ENCODE data around the gene SOCS4. TPM values are rescaled to one million over a fixed set of nuclear protein-coding genes. Genes with fewer than 3 reads are reported as not detected.
A peak's percentile ranks its signal among the peaks of the same experiment; 100 is the strongest.

SOCS4 gene
- total RNA-seq, 1 experiment from 2014 or later: 32.6 TPM

DNA sequence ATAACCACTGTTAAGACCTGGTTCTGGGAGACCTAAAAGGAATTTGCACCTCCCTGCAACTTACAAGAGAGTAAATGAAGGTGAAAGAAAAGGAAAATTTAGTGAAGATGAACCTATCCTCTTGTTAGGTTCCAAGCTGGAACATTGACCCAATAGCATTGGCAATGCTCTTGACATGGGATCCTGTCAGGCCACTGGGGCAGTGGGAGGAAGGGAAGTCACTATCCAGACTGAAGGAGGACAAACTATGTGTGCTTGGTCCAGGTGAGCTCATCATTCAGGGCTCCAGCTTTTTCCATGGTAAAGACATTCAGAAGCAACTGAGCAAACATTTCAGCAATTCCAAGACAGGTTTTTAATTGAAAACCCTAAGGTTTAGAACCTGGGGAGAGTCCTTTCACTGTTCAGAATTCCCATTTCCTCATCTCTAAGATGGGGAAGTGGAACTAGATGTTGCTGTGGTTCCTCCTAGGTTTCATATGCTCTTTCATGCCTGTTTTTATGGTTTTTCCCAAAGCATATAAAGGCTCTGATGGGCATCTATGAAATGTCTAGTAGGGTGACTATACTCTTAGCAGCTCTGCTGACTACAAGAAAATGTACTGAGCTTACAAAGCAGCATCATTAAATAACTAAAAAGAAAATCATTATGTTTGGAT lies 57.5 kb downstream of the SOCS4 start:
- Histone ChIP-seq H3K4me3 (no peak overlapping the region), H3K27ac (no peak overlapping the region), H3K36me3 (no peaks in the 10 kb centered on the region), H3K27me3 (replicated peaks) (no peaks in the 10 kb centered on the region), H3K9me3 (replicated peaks) (no peaks in the 10 kb centered on the region), H3K4me1 (replicated peaks) (peaks cover 4% of the 10 kb centered on the region)
- DNase-seq (ENCODE audit: low read depth in 1 of 2, low spot score in 2 of 2): no peak

- Histone ChIP-seq H3K4me1 (replicated peaks) (peaks cover 4% of the 10 kb centered on the region), H3K27ac (no peak overlapping the region), H3K36me3 (no peaks in the 10 kb centered on the region), H3K9me3 (replicated peaks) (no peaks in the 10 kb centered on the region), H3K4me3 (no peak overlapping the region), H3K27me3 (replicated peaks) (no peaks in the 10 kb centered on the region)
- no peak for DNase-seq (ENCODE audit: low read depth in 1 of 2, low spot score in 2 of 2)
Measured at GRCh38 chr14:55085060-55085660, 58.1 kb downstream of the SOCS4 start.

DNA sequence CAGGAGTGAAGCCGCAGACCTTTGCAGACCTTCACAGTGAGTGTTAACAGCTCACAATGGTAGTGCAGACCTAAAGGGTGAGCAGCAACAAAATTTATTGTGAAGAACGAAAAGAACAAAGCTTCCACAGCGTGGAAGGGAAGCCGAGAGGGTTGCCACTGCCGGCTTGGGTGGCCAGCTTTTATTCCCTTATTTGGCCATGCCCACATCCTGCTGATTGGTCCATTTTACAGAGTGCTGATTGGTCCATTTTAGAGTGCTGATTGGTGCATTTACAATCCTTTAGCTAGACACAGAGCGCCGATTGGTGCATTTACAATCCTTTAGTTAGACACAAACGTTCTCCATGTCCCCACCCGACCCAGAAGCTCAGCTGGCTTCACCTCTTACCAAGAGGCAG lies 59.9 kb downstream of the SOCS4 start:
- Histone ChIP-seq H3K4me3 (no peak overlapping the region), H3K4me1 (replicated peaks) (peaks cover 7% of the 10 kb centered on the region), H3K36me3 (no peaks in the 10 kb centered on the region), H3K9me3 (replicated peaks) (no peaks in the 10 kb centered on the region), H3K27ac (no peak overlapping the region), H3K27me3 (replicated peaks) (no peaks in the 10 kb centered on the region)
- no peak for DNase-seq (ENCODE audit: low read depth in 1 of 2, low spot score in 2 of 2)

- no peak overlapping the region for H3K4me3 ChIP-seq
- no peaks in the 10 kb centered on the region for H3K9me3 ChIP-seq (replicated peaks)
- DNase-seq (ENCODE audit: low read depth in 1 of 2, low spot score in 2 of 2): no peak
- no peaks in the 10 kb centered on the region for H3K27me3 ChIP-seq (replicated peaks)
- H3K36me3 ChIP-seq: no peaks in the 10 kb centered on the region
- peaks cover 9% of the 10 kb centered on the region for H3K4me1 ChIP-seq (replicated peaks)
- no peak overlapping the region for H3K27ac ChIP-seq
Measured at GRCh38 chr14:55088356-55088755, 61.3 kb downstream of the SOCS4 start.

- Histone ChIP-seq H3K9me3 (replicated peaks) (no peaks in the 10 kb centered on the region), H3K36me3 (no peaks in the 10 kb centered on the region), H3K27ac (no peak overlapping the region), H3K4me1 (replicated peaks) (peaks cover 23% of the 10 kb centered on the region), H3K4me3 (no peak overlapping the region), H3K27me3 (replicated peaks) (no peaks in the 10 kb centered on the region)
- no peak for DNase-seq (ENCODE audit: low read depth in 1 of 2, low spot score in 2 of 2)
Measured at GRCh38 chr14:55092341-55092740, 65.3 kb downstream of the SOCS4 start.

DNA sequence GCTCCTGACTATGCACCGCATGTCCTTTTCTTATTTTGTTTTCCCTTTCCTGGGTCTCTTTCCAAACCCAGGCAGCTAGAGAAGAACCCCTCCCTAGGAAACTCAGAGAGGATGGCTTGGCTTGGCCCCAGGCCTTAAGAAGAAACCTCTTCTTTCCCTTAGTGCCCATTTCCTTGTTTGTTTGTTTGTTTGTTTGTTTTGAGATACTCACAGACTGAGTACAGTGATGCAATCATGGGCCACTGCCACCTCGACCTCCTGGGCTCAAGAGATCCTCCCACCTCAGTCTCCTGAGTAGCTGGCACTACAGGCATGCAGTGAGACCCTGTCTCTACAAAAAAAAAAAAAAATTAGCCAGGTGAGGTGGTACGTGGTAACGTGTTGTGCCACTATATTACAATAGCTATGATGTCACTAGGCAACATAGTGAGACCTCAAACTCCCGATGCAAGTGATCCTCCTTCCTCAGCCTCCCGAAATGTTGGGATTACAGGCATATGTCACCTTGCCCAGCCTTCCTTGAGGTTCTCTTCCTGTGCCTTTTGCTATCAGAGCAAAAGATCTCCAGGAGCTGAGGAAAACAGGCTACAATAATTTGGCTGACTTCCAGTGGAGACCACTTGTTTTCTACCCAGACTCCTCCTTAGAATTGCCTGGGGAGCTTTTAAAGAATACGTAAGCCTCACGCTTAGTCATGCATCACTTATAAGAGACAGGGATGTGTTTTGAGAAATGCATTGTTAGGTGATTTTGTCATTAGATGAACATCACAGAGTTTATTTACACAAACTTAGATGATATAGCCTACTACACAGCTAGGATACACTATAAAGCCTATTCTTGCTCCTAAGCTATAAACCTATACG lies 67.5 kb downstream of the SOCS4 start:
- Histone ChIP-seq H3K9me3 (replicated peaks) (no peaks in the 10 kb centered on the region), H3K4me1 (replicated peaks) (peaks cover 26% of the 10 kb centered on the region), H3K4me3 (no peak overlapping the region), H3K27ac (no peak overlapping the region), H3K36me3 (no peaks in the 10 kb centered on the region), H3K27me3 (replicated peaks) (no peaks in the 10 kb centered on the region)
- peak; percentile 60 to 87 for DNase-seq (ENCODE audit: low read depth in 1 of 2, low spot score in 2 of 2)

- Histone ChIP-seq H3K27ac (no peak overlapping the region), H3K36me3 (no peaks in the 10 kb centered on the region), H3K9me3 (replicated peaks) (no peaks in the 10 kb centered on the region), H3K4me3 (no peak overlapping the region), H3K4me1 (replicated peaks) (peaks cover 43% of the 10 kb centered on the region), H3K27me3 (replicated peaks) (no peaks in the 10 kb centered on the region)
- no peak for DNase-seq (ENCODE audit: low read depth in 1 of 2, low spot score in 2 of 2)
Measured at GRCh38 chr14:55097881-55098560, 71.0 kb downstream of the SOCS4 start.

- no peaks in the 10 kb centered on the region for H3K9me3 ChIP-seq (replicated peaks)
- DNase-seq (ENCODE audit: low read depth in 1 of 2, low spot score in 2 of 2): no peak
- no peak overlapping the region for H3K4me3 ChIP-seq
- H3K27ac ChIP-seq: no peak overlapping the region
- H3K4me1 ChIP-seq (replicated peaks): peaks cover 48% of the 10 kb centered on the region
- H3K27me3 ChIP-seq (replicated peaks): no peaks in the 10 kb centered on the region
- H3K36me3 ChIP-seq: no peaks in the 10 kb centered on the region
Measured at GRCh38 chr14:55098561-55098898, 71.5 kb downstream of the SOCS4 start.

Other genes with a start within 250 kb of the SOCS4 start
- gene GCH1, start 124.4 kb upstream of the SOCS4 start, total RNA-seq (2014; rRNA removed; shearing (Covaris generic)): 1.8 and 2.3 TPM in 2 replicates
- gene WDHD1, start 137 bp upstream of the SOCS4 start, total RNA-seq (2014; rRNA removed; shearing (Covaris generic)): 21.2 and 23.7 TPM in 2 replicates
- 20.4 and 74.8 TPM in 2 replicates for gene MAPK1IP1L, start 24.4 kb downstream of the SOCS4 start, total RNA-seq (2014; rRNA removed; shearing (Covaris generic))
- 179 and 310 TPM in 2 replicates for gene LGALS3, start 102.0 kb downstream of the SOCS4 start, total RNA-seq (2014; rRNA removed; shearing (Covaris generic))
- 67.7 and 83.1 TPM in 2 replicates for gene DLGAP5, start 164.3 kb downstream of the SOCS4 start, total RNA-seq (2014; rRNA removed; shearing (Covaris generic))
- gene FBXO34, start 244.2 kb downstream of the SOCS4 start, total RNA-seq (2014; rRNA removed; shearing (Covaris generic)): 15.9 and 16.5 TPM in 2 replicates

Measured in SJSA1 (cell line).